NCI-H128 (cell line): Measurements from ENCODE around the gene ZFP36L2.

ENCODE experiments used
- DNase-seq: peaks from one replicate; lab custom pipeline; 2025; ENCODE audit not compliant: unreplicated experiment; lab: John Stamatoyannopoulos, UW

ZFP36L2 gene

DNA sequence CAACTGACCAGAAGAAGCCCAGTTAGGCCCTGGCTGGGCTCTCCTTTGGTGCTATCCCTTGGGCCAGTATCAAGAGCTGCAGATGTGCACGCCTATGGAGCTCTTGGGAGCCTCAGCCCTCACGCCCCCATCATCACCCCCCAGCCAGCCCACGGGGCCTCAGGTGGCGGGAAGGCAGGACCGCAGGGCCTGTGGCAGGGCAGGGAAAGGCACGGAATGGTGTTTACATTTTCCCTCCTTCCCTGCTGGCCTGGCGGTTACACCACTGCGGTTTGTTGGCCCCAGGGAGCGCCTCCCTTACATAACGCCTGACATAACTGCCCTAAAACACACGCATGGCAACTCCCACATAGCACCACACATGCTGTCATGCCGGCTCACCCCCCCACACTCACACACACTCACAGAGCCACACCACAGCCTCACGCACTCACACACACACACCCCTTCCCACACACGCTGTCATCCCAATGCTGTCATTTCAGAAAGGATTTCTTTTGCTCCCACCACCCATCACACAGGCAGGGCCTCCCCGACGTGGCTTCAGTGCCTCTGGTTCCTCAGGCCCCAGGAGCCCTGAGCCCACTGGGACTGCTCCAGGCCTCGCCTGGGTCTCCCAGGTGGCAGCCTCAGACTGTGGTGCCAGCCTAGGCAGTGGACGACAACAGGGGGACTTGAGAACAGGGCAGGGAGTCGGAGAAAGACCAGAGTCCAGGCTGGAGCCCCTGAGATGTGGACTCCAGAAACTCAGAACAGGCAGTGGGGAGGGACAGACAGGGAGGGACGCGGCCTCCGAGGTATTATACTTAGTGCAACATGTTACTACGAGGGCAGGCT, 15.7 kb downstream of the ZFP36L2 start:
- DNase-seq, result no peak

DNA sequence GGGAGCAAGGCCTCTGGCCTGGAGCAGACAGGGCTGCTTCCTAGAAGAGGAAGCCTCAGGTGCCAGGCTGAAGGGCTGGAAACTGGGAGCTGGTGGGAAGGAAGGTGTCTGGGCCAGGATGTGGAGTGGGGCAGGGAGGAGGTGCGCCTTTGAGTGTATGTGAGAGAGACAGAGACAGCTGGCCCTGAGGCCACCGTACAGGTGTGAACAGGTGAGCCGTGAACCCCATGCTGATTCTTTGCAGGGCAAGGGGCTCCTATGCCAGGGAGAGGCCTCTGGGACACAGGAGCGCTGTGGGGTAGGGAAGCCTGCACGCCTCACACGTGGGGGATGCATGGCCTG, 16.3 kb downstream of the ZFP36L2 start:
- DNase-seq, result no peak

DNA sequence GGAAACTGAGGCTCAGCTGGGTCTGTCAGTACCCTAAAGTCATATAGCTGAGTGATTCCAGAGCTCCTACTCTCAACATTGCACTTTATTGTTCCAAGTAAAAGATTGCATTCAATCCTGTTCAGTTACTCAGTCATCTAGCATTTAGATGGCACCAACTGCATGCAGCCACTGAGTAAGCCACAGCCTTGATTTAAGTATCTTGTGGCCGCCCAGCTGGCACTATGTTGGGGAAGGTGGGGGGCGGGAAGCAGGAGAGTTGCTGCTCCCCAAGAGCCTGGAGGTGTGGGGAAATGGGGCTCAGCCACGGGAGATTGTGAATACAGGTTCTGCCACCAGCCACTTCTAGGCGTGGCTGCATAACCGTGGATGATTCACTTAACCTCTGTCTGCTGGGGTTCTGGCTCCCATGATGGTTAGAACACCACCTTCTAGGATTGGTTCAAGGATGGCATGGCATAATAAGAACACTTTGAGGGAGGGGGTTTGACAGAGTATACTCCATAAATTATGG, 17.1 kb downstream of the ZFP36L2 start:
- DNase-seq, result no peak

DNA sequence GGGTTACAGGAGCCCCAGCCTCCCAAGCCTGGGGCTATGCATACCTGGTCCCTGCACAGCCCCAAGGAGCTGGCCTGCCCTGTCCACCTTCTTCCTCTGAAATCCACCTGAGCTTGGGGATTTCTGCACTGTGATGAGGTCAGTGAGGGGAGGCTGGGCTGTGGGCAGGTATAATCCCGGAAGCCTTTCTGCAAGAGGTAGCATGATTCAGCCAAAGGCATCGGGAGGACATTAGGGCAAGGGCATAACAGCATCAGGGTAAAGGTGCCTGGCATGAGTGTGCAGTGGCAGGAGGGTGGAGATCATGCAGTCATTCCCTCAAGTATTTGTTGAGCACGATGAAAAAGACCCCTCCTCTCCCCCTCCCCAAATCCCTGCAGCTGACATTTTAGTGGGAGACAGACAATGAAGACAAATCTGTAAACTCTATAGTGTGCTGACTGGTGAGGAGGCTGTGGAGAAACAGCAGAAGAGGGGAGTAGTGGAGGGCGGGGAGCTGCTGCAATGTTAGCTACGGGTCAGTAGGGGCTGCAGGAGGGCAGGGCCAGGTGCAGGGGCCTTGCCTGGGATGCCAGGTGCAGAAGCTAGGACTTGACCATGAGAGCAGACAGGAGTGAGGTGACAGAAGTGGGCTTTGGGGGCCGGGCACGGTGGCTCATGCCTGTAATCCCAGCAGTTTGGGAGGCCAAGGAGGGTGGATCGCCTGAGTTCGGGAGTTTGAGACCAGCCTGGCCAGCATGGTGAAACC, 18.7 kb downstream of the ZFP36L2 start:
- DNase-seq, result no peak

DNA sequence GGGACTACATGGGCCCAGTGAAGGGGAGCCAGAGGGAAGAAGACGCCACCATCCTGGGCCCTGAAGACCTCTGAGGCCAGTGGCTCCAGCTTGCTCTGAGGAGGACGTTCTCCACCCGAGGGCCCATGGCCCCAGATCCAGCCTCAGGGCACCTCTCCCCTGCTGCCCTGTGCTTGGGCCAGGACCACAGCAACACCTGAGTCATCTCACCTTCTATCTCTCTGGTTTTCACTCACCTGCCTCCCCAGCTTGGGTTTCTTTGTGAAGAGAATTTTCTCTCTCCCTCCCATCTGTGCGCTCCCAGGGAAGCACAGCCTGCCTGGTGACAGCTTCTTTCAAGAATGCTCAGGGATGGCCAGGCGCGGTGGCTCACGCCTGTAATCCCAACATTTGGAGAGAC, 19.8 kb downstream of the ZFP36L2 start:
- no peak for DNase-seq

DNA sequence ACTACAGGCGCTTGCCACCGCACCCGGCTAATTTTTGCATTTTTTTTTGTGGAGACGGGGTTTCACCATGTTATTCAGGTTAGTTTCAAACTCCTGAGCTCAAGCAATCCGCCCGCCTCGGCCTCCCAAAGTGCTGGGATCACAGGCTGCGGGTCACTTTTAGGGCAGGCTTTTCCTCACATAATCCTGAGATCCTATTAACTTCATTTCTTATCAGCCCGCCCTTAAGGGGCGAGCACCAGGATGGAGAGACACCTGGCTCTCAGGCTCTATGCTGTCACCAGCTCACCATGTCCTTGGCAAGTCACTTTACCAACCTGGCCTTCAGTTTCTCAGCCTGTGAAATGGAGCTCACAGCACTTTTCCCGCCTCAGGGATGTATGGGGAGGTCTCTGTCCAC, 23.0 kb downstream of the ZFP36L2 start:
- DNase-seq, result no peak

DNA sequence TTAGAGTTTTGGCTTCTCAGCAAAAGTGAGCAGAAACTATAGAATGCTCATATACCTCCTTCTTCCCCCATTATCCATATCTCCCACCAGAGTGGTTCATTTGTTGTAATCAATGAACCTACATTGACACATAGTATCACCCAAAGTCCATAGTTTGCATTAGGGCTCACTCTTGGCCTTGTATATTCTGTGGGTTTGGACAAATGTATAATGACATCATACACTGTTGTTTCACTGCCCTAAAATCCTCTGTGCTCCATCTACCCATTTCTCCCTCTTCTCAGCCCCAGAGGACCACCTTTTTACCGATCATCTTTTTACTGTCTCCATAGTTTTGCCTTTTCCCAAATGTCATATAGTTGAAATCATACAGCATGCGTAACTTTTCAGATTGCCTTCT, 24.1 kb downstream of the ZFP36L2 start:
- DNase-seq, result no peak

DNA sequence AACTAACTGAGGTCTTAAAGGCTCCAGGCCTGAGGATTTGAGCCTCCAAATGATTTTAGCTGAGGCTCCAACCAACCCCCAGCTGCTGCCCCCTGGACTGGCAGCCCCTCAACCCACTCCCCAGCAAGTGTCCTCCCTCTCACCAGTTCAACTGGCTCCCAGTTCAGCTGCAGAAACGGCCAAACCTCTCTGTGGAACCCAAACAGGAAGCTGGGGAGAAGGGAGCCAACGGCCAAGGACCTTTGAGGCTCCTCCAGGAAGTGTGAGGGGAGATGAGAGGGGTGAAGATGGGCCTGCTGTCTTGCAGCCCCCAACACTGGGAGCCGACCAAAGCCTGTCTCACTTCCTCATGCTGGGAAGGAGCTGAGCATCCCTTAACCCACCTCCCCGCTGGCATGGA, 24.9 kb downstream of the ZFP36L2 start:
- no peak for DNase-seq

DNA sequence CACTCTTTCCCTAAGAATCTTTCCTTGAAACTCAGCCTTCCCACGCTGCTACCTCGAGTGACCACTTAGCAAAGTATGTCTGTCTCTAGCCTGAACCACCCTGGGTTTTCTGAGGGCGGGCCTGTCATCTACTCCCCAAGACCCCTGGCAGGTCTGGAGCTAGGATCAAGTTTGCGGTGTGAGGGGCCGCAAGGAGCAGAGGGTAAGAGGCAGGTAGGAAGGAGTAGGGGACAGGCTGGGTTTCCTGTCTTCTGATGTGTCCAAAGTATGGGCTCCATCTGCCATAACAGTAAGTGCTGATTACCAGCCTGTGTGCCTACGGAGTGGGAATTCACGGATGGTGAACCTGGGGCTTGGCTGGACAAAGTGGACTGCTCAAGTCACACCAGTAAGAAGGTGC, 25.4 kb downstream of the ZFP36L2 start:
- no peak for DNase-seq

DNA sequence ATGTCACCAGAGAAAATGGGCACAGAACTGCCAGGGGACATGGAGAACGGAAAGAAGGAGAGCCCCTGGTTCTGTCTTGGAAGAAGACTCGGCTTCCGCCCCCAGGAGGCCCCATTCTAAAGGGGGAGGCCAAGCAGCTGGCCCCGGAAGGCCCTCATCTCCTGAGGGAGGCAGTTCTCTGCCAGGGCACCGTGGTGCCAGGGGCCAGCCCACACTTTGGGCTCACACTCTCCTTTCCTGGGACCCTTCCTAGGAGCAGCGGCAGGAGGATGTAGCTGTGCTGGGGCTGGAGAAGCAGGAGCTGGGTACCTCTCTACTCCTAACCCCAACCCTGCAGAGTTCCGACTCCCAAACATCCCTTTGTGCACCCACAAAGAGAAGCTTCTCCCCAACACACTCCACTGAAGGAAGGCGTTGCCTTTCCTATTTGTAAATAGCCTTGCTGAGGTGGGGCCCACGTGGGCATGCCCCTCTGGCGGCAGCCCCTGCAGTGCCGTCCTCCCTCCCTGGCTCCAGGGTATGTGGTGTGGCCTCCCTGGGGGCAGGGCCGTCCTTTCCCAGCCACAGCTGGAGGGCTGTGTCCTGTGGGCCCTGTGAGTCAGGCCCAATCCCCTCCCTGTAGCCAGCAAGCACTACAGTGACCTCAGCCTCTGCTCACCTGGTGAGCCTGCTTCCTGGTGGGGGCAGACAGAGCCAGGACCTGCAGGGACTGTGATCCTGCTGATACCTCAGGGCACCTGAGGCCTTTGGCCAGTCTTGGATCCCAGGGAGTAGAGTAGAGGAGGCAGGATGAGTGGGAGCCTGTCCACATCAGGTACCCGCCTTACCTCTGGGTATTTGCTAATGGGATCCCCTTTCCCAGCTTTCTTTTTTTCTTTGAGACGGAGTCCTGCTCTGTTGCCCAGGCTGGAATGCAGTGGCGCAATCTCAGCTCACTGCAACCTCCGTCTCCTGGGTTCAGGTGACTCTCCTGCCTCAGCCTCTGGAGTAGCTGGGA, 26.6 kb downstream of the ZFP36L2 start:
- no peak for DNase-seq

DNA sequence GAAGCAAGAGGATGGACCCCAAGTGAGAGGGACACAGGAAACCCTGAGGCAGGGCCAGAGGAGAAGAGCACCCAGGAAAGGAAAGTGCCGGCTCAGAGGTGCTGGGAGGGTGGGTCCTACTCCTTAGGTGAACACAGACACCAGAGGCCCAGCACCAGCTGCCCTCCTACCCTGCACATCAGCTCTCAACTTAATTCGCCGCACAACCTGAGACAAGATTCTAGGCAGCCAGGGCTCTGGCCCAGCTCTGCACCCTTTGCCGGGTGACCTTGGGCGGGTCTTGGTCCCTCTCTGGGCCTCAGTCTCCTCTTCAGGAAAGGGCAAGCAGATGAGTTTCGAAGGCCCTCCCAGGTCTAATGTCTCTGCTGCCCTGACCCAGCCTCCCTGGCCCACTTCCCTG, 28.1 kb downstream of the ZFP36L2 start:
- DNase-seq, result no peak

DNA sequence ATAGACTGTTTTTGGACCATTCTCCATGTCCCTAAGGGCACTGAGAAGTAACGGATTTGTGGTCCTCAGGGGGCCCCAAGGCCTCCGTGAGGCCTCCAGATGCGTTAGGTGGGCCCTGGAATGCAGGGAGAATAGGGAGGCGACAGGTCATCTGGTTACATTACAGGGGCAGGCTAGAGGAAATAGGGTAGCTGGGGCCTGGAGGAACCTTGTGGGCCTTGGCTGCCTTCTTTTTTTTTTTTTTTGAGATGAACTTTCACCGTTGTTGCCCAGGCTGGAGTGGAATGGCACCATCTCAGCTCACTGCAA, 28.9 kb downstream of the ZFP36L2 start:
- no peak for DNase-seq

DNA sequence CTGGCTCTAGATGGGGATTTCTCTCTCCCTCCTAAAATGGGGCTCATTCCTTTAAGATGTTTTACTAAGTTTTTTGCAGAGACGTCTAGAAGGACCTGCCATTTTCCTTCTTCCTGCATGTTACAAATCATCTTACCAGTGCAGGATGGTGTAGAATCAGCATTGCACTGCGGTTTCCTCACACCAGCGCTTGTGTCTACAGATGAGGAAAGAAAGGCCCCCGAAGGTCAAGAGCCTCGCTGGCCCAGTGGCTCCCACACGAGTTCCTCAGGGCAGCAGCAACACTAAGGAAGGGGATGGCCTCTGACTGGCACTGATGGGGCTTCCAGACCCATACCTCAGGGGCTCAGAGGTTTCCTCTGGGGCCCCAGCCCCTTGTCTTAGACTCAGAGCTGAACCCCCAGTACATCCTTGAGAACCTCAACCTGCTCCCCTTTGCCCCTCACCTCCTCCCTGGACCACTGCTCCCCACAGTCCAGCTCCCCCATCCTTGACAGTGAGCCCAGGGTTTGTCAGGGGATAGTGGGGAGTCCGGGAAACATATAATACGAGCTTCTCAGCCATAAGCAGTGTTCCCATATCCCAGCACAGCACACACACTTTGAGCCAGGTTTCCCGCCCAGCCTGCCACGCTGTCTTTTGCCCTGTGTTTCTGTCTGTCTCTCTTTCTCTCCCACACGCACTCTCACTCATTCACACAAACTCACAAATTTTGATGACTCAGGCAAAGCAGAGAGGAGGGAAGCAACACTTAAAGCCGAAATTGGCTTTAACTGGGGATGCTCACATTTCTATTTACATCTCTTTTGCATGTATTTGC, 29.4 kb downstream of the ZFP36L2 start:
- no peak for DNase-seq

DNA sequence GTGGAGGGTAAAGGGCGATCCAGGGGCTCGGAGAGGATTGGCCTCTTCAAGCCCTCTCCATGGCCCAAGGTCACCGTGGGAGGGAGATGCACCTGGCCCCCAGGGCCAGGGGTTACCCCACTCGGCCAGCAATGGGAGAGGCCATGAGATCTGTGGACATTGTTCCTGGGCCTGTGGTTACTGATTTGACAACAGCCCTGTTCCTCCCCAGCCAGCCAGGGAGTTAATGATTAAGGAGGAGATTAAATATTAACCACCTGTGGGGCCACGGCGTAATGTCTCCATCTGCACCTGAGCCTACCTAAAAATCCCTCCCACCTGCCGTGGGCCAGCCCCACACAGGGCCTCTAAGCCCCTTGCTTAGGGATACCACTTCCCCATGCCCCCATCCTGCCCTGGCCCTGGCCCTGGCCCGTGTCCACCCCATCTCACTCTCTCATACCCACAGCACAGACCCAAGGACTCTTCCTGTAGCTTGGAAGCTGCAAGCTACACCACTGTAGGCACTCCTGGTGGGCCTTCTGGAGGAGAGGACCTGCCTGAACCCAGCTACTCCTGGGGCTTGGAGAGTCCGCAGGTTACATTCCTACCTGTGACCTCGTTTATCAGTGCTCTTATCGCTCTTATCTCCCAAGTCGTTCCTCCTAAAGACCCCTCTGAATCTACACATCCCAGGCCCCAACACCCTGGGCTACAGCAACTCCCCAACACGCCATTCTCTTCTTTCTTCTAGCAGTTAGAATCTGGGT, 32.1 kb downstream of the ZFP36L2 start:
- no peak for DNase-seq

DNA sequence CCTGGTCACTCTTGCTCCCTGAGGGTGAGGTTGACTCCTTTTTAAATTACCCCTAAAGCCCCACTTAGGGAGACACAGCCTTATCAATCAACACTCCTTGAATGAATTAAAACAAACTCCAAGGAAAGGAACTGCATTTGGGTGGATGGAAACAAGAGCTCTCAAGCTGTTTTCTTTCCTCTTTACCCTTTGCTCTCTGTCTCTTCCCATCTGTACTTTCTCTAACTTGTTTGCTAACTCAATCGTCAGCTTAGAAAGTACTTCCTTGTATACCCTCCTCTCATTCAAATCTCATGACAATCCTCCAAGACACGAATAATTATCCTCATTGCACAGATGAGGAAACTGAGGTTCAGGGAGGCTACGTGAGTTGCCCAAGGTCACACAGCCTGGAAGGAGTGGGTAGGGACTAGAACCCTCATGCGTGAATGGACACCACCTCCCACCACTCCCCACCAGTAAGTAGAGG, 32.7 kb downstream of the ZFP36L2 start:
- no peak for DNase-seq

DNA sequence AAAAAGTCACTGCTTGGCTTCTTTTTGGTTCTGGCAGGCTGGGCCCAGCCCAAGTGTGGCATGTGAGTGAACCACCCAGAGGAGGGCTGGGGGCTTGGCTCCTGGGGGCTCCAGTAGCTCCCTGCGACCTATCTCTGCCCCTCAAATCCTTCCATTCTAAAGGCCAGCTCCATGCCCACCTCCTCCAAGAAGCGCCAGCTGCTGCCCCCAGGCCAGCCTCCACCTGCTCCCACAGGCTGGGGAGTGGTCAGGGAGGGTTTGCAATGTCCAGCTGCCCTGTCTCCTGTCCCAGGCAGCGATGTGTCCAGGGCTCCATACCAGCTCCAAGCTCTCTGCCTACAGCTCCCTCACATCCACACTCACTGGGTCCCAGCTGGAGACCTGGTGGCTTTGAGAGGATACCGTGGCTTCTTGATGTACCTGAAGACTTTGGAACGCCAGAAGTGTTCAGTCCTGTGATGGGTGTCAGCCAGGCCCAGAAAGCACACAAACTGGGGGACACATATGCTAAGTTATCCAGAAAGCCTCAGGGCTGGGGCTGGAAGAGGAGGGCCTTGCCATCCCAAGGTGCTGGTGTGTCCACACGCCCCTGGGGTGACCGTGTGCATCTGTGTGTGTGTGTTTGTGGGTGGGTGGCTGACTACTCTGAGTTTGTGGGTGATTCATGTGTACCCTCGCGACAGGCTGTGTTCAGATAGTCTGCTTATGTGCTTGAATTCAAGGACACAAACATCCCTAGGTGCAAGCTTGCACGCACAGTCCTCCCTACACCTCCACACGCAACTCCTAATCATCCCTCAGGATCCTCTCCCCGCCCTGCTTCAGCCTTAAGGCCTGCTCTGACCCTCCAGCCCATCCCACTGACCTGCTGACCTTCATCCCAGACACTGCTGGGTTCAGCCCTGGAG, 33.4 kb downstream of the ZFP36L2 start:
- DNase-seq, result no peak

DNA sequence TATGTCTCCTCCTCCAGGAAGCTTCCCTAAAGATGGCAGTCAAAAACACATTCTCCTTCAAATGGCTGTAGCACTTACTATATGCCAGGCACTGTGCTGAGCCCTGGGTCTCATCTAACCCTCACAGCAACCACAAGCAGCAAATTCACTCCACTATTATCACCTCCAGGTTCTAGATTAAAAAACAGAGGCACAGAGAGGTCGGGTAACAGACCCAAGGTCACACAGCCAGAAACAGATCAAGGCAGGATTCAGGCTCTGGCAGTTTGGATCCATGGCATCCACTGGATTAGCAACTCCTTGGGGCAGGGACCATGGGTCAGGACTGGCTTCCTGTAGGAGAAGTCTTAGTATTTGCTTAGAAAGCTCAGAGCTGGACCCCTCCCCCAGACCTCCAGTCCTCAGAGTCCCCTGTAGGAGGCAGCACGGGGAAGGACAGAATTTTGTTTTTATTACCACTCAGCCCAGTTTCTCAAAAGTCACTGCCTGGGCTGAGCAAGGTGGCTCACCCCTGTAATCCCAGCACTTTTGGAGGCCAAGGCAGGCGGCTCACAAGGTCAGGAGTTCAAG, 34.4 kb downstream of the ZFP36L2 start:
- no peak for DNase-seq

DNA sequence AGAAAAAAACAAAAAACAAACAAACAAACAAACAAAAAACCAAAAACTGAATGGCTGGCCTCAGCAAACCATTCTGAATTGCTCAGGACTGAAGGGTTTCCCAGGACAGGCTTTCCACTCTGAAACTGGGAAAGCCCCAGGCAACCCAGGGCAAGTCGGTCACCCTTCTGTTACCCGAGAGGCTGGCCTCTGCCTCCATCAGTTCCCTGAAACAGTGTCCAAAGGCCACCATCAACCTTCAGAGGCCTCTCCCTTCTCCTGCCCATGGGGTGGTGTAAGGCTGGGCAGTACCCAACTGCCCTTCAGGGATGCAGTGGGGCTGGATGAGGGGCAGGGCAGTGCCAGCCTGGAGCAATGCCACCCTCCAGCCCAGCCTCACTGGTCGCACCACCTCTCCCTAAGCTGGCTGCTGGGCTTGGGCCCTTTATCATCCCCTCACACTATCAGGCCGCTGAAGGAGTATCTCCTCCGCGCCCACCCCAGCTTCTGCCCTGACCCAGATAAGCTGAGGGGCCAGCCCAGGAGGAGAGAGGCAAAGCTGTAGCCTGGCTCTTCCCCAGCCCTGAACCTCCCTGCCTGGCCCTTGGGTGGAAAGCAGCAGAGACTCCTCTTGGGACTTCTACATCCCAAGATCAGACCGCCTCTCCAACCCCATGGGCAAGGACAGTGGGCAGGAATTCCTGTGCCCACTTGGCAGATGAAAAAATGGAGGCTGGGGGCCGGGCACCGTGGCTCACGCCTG, 35.9 kb downstream of the ZFP36L2 start:
- DNase-seq, result no peak
